Stomach smooth muscle (tissue), 2 donors: Measurements from ENCODE around the gene ENPP5.

Experiments
- H3K27ac ChIP-seq: one replicate; pipeline ENCODE4 v1.7.0; 2013; ENCODE audit warnings: mild to moderate bottlenecking, low read length, inconsistent platforms
- H3K27me3 ChIP-seq, 2 donors: one replicate each; pipeline ENCODE4 v1.7.0; 2013; ENCODE audit warnings: low read length in 2 of 2; ENCODE audit not compliant: insufficient read depth in 2 of 2, control insufficient read depth in 1 of 2
- H3K36me3 ChIP-seq, 2 donors: one replicate each; pipeline ENCODE4 v1.7.0; 2013; ENCODE audit warnings: low read length in 2 of 2; ENCODE audit not compliant: control insufficient read depth in 2 of 2, insufficient read depth in 2 of 2
- H3K4me1 ChIP-seq: one replicate; pipeline ENCODE4 v1.7.0; 2013; ENCODE audit warnings: low read length; ENCODE audit not compliant: control insufficient read depth, insufficient read depth
- H3K4me3 ChIP-seq, 2 donors: one replicate each; pipeline ENCODE4 v1.7.0; 2013; ENCODE audit warnings: low read length in 2 of 2
- H3K9ac ChIP-seq, 2 donors: one replicate each; pipeline ENCODE4 v1.7.0; 2013; ENCODE audit warnings: low read length in 2 of 2, mild to moderate bottlenecking in 1 of 2
- H3K9me3 ChIP-seq, 2 donors: one replicate each; pipeline ENCODE4 v1.7.0; 2013; ENCODE audit warnings: low read length in 2 of 2; ENCODE audit not compliant: control insufficient read depth in 2 of 2
- donor health status: healthy.
- donor health status: Pancreatic carcinoma.

Gene ENPP5

GRCh38 chr6:46113370-46113769 is 57.4 kb downstream of the ENPP5 start:
- Histone ChIP-seq H3K36me3 (no peaks in the 10 kb centered on the region), H3K4me1 (no peaks in the 10 kb centered on the region), H3K9ac (no peak overlapping the region), H3K4me3 (no peak overlapping the region), H3K9me3 (no peaks in the 10 kb centered on the region), H3K27me3 (no peaks in the 10 kb centered on the region), H3K27ac (no peak overlapping the region)
